Lower leg skin (tissue), 4 donors: Measurements from ENCODE around the gene SKI. TPM values are rescaled to one million over a fixed set of nuclear protein-coding genes. Genes with fewer than 3 reads are reported as not detected.

ENCODE experiments used
- DNase-seq, 2 donors: peaks; one replicate each; pipeline ENCODE4 v3.0.0-alpha.2; 2019; ENCODE audit warnings: low spot score in 2 of 2
- H3K4me3 ChIP-seq: fragments of 200-600 bp; sonication (generic); 2 replicates; pipeline ENCODE4 v1.5.1; 2017; ENCODE audit warnings: mild to moderate bottlenecking, low read depth; ENCODE audit not compliant: poor library complexity, severe bottlenecking
- CTCF ChIP-seq, 3 donors: fragments of 450-650 bp; IDR thresholded peaks; one replicate each; pipeline ENCODE4 v1.5.1; 2016; ENCODE audit warnings: antibody characterized with exemption in 3 of 3, mild to moderate bottlenecking in 3 of 3, moderate library complexity in 2 of 3
- POLR2A ChIP-seq, 2 donors: fragments of 450-650 bp; IDR thresholded peaks; one replicate each; pipeline ENCODE4 v1.6.1; 2016 to 2017; ENCODE audit warnings: antibody characterized with exemption in 2 of 2, mild to moderate bottlenecking in 1 of 2, moderate library complexity in 1 of 2
- WGBS, 2 donors: methylation state at CpG; one replicate each; pipeline ENCODE4 v1.1.5; 2018; 5-methylcytosine and 5-hydroxymethylcytosine counted together
- intact Hi-C: fragments of 100-400 bp; cut with DNase I; formaldehyde crosslinking; loops from one replicate; pipeline ENCODE4 v1.15.0; 2023; ENCODE audit warnings: low total_unique reads
- total RNA-seq, 4 donors: library from RNA; depleted of rRNA; stranded (reverse); fragments of >200 nt; gene quantifications; one replicate each; pipeline ENCODE4 v1.1.0, GENCODE V29; 2016

SKI gene
- total RNA-seq, 4 donors from 2014 or later, result 67.3 to 80.8 (median 75.4) TPM

GRCh38 chr1:2247760-2248126 is 19.6 kb downstream of the SKI start:
- intact Hi-C loops, result no loop called here
- H3K4me3 ChIP-seq, result no peak overlapping the region
- WGBS, 2 donors, result 40 to 55% methylated on average over 7 to 13 of the region's 18 CpGs
- DNase-seq, result no peak
- TF ChIP-seq CTCF (IDR thresholded peaks at IDR 0.05) (no peak), POLR2A (IDR thresholded peaks at IDR 0.05) (no peak)

GRCh38 chr1:2248127-2248826 is 20.2 kb downstream of the SKI start:
- WGBS, 2 donors, result 70 to 75% methylated on average over 21 of the region's 21 CpGs
- no peak for DNase-seq
- no peak for TF ChIP-seq POLR2A (IDR thresholded peaks at IDR 0.05)
- TF ChIP-seq CTCF (IDR thresholded peaks at IDR 0.05), result no peak
- intact Hi-C loops, result no loop called here
- H3K4me3 ChIP-seq, result no peak overlapping the region

- H3K4me3 ChIP-seq, result no peak overlapping the region
- no peak for DNase-seq
- 70 to 79% methylated on average over 19 to 21 of the region's 24 CpGs for WGBS, 2 donors
- TF ChIP-seq CTCF (IDR thresholded peaks at IDR 0.05), result no peak
- TF ChIP-seq POLR2A (IDR thresholded peaks at IDR 0.05), result no peak
- intact Hi-C loops, result no loop called here
Measured at GRCh38 chr1:2248854-2249558, 20.9 kb downstream of the SKI start.

GRCh38 chr1:2249559-2249906 is 21.4 kb downstream of the SKI start:
- H3K4me3 ChIP-seq, result no peak overlapping the region
- WGBS, 2 donors, result 74 to 78% methylated on average over 8 of the region's 8 CpGs
- DNase-seq, result no peak
- intact Hi-C loops, result no loop called here
- no peak for TF ChIP-seq POLR2A (IDR thresholded peaks at IDR 0.05)
- TF ChIP-seq CTCF (IDR thresholded peaks at IDR 0.05), result no peak

GRCh38 chr1:2250721-2251281 is 22.7 kb downstream of the SKI start:
- intact Hi-C loops, result no loop called here
- no peak for DNase-seq
- H3K4me3 ChIP-seq, result no peak overlapping the region
- 56 to 65% methylated on average over 27 of the region's 27 CpGs for WGBS, 2 donors
- TF ChIP-seq POLR2A (IDR thresholded peaks at IDR 0.05) (no peak), CTCF (IDR thresholded peaks at IDR 0.05) (no peak)
